Measurements from ENCODE around the gene ATAD3B.

- TF ChIP-seq ZNF274 (IDR thresholded peaks at IDR 0.05; ENCODE audit: low read depth, low read length) (no peak), YY1 (IDR thresholded peaks at IDR 0.05; ENCODE audit: insufficient read depth, insufficient read length) (no peak)
Observed at GRCh38 chr1:1436630-1437032, 34.9 kb upstream of the ATAD3B start.

Data from NT2/D1 (cell line).